HG03097 (cell line): ENCODE results near the gene DRD2.

Source experiments
- ATAC-seq: cut with Tn5 transposase; IDR thresholded peaks from one replicate; pipeline ENCODE4 v1.9.1; 2021; ENCODE audit not compliant: unreplicated experiment, low FRiP score

Gene DRD2

GRCh38 chr11:113405724-113406478 is 69.3 kb downstream of the DRD2 start:
- ATAC-seq = no peak

GRCh38 chr11:113404859-113405430 is 70.3 kb downstream of the DRD2 start:
- no peak for ATAC-seq

DNA sequence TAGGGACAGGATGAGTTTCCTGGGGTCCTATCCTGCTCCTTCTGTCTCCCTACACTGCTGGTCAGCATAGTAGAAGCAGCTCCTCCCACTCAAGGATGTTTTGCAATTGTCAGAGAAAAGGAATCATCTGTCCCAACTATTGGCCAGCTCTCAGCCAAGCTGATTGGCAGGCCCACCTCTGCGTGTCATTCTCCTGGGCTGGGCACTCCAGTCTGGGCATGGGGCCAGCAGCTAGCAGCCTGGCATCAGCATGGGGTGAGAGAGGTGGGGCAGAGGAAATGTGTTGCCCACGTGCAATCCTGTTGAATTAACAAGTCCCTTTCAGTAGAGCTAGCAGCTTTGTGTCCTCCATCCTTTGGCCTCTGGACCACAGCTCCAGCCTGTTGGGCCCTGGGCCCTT is 73.5 kb downstream of the DRD2 start:
- no peak for ATAC-seq

GRCh38 chr11:113400631-113401230 is 74.5 kb downstream of the DRD2 start:
- no peak for ATAC-seq

DNA sequence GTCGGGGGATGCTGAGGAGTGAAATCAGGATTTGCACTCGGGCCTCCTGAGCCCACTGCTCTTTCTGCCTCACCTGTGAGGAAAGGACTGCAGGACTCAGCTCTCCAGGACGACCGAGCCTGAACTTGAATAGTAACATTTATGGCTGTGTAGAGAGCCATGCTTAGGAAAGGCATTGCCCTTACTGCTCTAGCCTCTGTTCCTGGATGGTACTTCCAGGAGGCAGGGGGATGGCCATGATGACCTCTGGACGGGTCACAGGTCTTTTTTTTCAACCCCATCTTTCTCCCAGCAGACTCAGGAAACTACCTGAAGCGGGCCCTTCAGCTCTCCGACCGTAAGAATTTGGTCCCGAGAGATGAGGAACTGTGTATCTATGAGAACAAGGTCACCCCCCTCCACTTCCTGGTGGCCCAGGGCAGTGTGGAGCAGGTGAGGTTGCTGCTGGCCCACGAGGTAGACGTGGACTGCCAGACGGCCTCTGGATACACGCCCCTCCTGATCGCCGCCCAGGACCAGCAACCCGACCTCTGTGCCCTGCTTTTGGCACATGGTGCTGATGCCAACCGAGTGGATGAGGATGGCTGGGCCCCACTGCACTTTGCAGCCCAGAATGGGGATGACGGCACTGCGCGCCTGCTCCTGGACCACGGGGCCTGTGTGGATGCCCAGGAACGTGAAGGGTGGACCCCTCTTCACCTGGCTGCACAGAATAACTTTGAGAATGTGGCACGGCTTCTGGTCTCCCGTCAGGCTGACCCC is 76.3 kb downstream of the DRD2 start:
- no peak for ATAC-seq

DNA sequence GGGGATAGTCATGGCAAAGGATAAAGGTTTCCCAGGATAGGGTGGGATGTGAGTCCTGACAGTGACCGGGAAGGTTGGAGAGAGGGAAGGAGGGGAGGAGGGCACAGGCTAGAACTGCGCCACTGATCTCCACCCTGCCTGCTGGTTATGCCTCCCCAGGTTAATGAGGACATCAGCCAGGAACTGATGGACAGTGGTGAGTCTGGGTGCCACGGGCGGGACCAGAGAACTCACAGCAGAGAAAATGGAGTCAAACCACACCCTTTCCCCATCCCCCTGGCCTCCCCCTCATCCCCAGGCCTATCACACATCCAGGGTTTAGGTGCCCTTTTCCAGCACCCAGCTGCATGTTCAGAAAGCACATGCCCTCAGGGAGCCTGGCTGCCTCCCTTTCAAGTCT is 77.4 kb downstream of the DRD2 start:
- ATAC-seq = no peak

DNA sequence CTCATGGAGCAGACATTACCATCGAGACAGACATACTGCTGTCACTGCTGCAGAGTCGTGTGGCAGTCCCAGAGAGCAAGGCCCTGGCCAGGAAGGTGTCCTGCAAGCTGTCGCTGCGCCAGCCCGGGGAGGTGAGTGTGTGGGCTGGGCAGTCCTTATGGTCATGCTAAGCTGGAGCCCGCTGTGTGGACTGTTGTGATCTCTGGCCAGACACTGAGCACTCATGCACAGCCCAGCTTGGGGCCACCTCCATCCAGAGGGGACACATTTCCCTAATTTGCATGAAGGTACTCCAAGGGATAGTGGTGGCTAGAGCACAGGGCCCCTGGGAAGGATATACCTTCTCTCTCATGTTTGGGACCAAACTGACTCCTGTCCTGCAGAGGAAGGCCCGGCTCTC is 78.0 kb downstream of the DRD2 start:
- no peak for ATAC-seq

DNA sequence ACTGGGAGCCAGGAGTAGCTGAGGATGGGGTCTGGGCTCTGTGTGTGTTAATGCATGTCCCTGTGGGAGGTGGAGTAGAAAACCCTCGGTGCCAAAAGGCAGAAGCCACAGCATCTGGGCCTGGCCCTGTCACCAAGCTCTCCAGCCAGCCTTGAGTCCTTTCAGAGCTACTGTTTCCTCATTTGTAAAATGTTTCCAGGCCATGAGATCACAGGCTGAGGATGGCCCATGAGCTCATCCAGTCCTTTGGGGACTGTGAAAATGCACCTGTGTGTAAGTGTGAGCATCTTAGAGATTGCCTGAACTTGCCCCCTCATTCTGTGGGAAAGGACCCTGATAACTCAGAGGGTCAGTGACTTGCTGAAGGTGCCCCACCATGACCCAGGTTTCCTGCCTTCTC is 78.5 kb downstream of the DRD2 start:
- no peak for ATAC-seq

GRCh38 chr11:113395782-113396336 is 79.3 kb downstream of the DRD2 start:
- no peak for ATAC-seq

- no peak for ATAC-seq
These were observed 80.3 kb downstream of the DRD2 start for GRCh38 chr11:113394919-113395318.

DNA sequence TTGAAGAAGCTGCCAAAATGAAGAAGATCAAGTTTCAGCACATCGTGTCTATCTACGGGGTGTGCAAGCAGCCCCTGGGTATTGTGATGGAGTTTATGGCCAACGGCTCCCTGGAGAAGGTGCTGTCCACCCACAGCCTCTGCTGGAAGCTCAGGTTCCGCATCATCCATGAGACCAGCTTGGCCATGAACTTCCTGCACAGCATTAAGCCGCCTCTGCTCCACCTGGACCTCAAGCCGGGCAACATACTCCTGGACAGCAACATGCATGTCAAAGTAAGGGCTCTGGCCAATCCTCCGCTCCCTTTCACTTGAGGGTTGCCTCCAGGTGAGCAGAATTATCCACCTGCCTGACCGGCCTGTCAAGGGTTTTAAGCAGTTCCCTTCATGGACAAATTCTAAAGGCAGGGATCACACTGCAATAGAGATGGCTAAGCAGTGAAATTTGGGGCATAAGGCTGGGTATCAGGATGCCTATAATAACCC is 81.7 kb downstream of the DRD2 start:
- ATAC-seq = no peak

DNA sequence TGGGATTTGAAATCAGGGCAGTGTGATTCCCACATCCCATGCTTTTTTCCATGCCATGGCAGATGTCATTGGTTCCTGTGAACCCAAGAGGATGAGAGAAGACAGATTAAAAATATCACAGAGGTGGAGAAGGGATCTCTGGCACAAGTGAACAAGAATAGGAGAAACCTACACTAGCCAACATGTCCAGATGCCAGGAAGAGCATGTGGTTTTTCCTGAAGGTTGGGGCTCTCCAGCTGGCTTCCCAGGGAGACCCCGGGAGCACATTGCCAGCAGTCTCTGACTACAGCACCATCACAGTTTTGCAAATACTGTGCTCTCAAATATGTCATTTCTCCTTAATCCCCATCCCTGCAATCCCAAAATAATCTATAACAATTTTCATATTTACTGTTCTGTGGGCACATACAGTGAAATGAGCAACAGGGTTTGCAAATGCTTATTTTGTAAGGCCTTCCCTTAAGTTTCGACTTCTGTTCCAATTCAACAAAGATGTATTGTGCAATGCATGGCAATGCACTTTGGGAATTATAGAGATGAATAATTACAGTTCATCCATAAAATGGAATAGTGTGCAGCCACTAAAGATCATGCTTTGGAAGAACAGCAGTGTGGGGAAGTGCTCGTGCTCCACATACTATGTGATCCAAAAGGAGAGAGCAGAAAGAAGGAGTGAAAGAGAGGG is 82.8 kb downstream of the DRD2 start:
- no peak for ATAC-seq

- ATAC-seq = no peak
These were observed 85.9 kb downstream of the DRD2 start for GRCh38 chr11:113389272-113389671.

DNA sequence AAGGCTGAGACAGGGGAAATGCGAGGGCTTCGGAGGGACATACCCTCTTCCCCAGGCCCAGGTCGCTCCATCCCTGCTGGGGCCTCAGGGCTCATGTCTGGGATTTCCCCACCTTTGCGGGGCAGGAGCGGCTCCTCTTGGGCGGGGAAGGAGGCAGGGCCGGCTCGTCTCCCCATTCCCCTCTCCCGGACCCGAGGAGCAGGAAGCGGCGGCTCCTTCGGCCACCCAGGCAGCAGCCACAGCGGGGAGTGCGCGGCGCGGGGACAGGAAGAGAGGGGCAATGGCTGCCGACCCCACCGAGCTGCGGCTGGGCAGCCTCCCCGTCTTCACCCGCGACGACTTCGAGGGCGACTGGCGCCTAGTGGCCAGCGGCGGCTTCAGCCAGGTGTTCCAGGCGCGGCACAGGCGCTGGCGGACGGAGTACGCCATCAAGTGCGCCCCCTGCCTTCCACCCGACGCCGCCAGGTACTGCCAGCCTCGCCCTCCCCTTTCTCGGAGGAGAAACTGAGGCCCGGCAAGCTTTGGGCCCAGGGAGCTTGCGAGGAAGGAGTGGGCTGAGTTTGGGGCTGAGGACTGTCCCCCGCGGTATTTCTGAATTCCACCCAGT is 87.5 kb downstream of the DRD2 start, which contains the start of gene ANKK1:
ANKK1 (plus strand) TSS at position 175 of the 607 bp plus-strand sequence; CDS start at position 281, 106 bp downstream.
- ATAC-seq = no peak

DNA sequence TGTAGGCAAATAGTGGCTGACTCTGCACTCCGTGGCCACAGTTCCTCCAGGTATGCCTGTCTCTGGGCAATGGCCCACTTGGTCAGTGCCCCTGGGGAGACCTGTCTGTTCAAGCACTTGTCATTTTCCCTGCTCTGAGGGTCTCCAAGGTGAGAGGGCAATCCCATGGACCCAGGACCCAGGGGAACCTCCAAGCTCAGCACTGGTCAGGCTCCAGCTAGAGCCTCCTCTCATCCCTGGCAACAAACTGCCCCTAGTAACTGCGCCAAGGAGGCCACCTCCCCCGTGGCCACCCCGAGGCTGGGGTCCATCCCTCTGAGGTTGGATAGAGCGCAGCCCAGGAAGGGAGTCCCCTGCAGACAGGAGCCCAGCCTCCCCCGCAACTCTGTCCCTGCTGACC is 88.3 kb downstream of the DRD2 start:
- ATAC-seq = no peak

- ATAC-seq = no peak
These were observed 89.4 kb downstream of the DRD2 start for GRCh38 chr11:113385749-113386148.

GRCh38 chr11:113384551-113384950 is 90.6 kb downstream of the DRD2 start:
- ATAC-seq = no peak

DNA sequence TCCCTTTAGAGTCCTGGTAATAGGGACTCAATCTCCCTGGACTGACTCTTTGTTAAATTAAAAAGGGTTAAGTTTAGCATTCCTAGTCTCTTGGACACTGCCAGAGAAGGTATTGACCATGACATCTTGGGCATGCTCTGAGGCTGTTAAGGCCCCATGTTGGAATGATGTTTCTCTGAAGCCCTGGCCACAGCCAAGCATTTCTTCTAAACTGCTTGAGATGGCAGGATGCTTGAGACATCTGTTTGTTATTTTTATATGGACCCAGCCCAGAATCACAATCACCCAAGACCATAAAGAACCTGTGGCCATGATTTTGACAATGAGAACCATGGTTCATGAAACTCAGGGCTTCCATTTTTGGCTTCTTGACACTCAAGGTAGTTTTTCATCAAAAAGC is 93.1 kb downstream of the DRD2 start:
- no peak for ATAC-seq

DNA sequence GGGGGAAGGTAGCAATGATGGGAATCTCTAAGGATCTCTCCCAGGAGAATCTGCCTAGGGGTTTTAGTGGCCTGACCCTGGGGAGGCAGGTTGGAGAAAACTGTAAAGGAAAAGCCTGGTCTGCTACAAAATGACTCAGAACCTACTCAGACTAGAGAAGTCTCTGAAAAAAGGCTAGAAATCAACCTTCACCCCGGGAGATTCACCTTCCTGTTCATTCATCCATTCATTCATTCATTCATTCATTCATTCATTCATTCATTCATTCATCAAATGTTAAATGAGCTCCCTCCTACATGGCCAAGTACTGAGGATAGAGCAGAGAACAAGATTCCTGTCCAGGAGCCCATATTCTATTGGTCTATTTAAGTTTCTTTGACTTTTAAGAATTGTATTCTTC is 96.5 kb downstream of the DRD2 start:
- ATAC-seq = no peak
